OCI-LY1 (cell line): ENCODE measurements around the gene ABLIM2.

Experiments used
- H2AFZ ChIP-seq: fragments of 200-600 bp; sonication (generic), shearing (Covaris generic); 2 replicates; pipeline ENCODE4 v1.6.0; 2014; ENCODE audit warnings: antibody characterized with exemption, mild to moderate bottlenecking, low read length
- H3F3A ChIP-seq: fragments of 200-600 bp; sonication (generic), shearing (Covaris generic); 2 replicates; pipeline ENCODE4 v1.6.0; 2014; ENCODE audit warnings: mild to moderate bottlenecking, antibody characterized with exemption, low read length, moderate library complexity; ENCODE audit not compliant: insufficient read depth
- H3K27ac ChIP-seq: fragments of 200-600 bp; sonication (generic); 2 replicates; pipeline ENCODE4 v1.5.1; 2014; ENCODE audit warnings: low read length, mixed run types, mild to moderate bottlenecking, low read depth; ENCODE audit not compliant: poor library complexity, severe bottlenecking
- H3K27me3 ChIP-seq: fragments of 200-600 bp; sonication (generic); 2 replicates; pipeline ENCODE4 v1.6.0; 2014; ENCODE audit warnings: antibody characterized with exemption, mild to moderate bottlenecking, low read length, moderate library complexity; ENCODE audit not compliant: insufficient read depth
- H3K36me3 ChIP-seq: fragments of 200-600 bp; sonication (generic); 2 replicates; pipeline ENCODE4 v1.6.1; 2014; ENCODE audit warnings: mild to moderate bottlenecking, antibody characterized with exemption, low read length, moderate library complexity, mixed read lengths; ENCODE audit not compliant: insufficient read depth
- H3K4me1 ChIP-seq: fragments of 200-600 bp; sonication (generic); 2 replicates; pipeline ENCODE4 v1.5.1; 2014; ENCODE audit warnings: mild to moderate bottlenecking, low read length, moderate library complexity; ENCODE audit not compliant: insufficient read depth, severe bottlenecking
- H3K4me2 ChIP-seq: fragments of 200-600 bp; sonication (generic), shearing (Covaris generic); 2 replicates; pipeline ENCODE4 v1.6.1; 2014; ENCODE audit warnings: low read length
- H3K4me3 ChIP-seq: fragments of 200-600 bp; sonication (generic); 2 replicates; pipeline ENCODE4 v1.5.1; 2014; ENCODE audit warnings: low read length, low read depth, mild to moderate bottlenecking, mixed read lengths; ENCODE audit not compliant: poor library complexity, severe bottlenecking
- H3K79me2 ChIP-seq: fragments of 200-600 bp; shearing (Covaris generic); 2 replicates; pipeline ENCODE4 v1.6.1; 2016; ENCODE audit warnings: mixed run types, low read length, mixed read lengths; ENCODE audit not compliant: insufficient read depth
- H3K9ac ChIP-seq: fragments of 200-600 bp; sonication (generic), shearing (Covaris generic); 2 replicates; pipeline ENCODE4 v1.6.1; 2014; ENCODE audit warnings: mild to moderate bottlenecking, low read length, mixed read lengths
- H3K9me2 ChIP-seq: fragments of 200-600 bp; sonication (generic), shearing (Covaris generic); 2 replicates; pipeline ENCODE4 v1.6.1; 2014; ENCODE audit warnings: low read depth, mild to moderate bottlenecking, low read length, mixed read lengths
- H3K9me3 ChIP-seq: fragments of 200-600 bp; shearing (Covaris generic); 2 replicates; pipeline ENCODE4 v1.6.1; 2014; ENCODE audit warnings: low read length, mixed read lengths
- H4K20me1 ChIP-seq: fragments of 200-600 bp; sonication (generic), shearing (Covaris generic); 2 replicates; pipeline ENCODE4 v1.6.0; 2016; ENCODE audit warnings: mild to moderate bottlenecking, low read length; ENCODE audit not compliant: insufficient read depth
- EZH2 ChIP-seq: fragments of 200-600 bp; sonication (generic), shearing (Covaris generic); IDR thresholded peaks from 2 replicates; pipeline ENCODE4 v1.8.0; 2017; ENCODE audit warnings: borderline replicate concordance, mixed run types, mild to moderate bottlenecking, antibody characterized with exemption, low read length, moderate library complexity, mixed read lengths
- TF ChIP-seq, protein P1 (sequence below): fragments of 200-600 bp; sonication (generic), shearing (Covaris generic); IDR thresholded peaks from 2 replicates; pipeline ENCODE4 v1.5.1; 2017; ENCODE audit warnings: mild to moderate bottlenecking, antibody characterized with exemption, low read length, moderate library complexity, mixed read lengths

ABLIM2 gene

DNA sequence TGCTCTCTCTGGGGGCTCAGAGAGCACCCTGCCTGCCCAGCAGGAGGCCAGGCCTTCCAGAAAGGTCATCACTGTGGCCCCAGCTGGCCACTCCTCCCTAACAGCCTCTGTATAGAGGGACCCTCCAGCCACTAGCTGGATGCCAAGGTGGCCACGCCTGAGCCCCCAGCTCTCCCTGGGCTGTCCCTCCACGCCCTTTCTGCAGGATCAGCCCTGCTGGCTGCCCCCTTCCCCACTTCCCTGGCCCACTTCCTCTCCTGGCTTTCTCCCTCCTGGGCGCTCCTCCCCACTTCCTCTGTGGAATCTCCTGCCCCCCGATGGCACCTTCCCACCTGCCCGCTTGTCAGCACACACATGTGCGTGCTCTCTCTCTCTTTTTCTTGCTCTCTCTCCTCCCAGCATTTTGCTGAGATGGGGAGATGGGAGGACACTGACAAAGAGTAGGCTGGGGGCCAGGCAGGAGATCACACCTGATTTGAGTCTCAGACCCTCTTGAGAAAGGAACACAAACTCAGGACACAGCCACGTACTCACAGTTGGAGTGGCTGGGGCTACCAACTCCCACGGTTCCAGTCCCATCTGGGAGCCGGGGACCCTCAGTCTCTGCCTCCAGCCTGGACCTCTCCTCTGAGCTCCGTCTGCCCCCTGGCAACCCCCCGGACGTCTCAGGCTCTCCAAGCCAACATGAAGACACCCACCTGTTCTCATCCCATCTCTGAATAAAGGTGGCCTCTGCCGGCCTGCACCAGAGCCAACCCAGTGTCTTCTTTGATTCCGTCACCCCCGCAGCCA is 156.9 kb downstream of the ABLIM2 start:
- no peaks in the 10 kb centered on the region for H3K79me2 ChIP-seq
- H3K9me3 ChIP-seq: no peaks in the 10 kb centered on the region
- no peak overlapping the region for H2AFZ ChIP-seq
- no peaks in the 10 kb centered on the region; the same call in 1 of the 2 replicates for H3K36me3 ChIP-seq
- H3K4me2 ChIP-seq: no peak overlapping the region
- H3K9ac ChIP-seq: no peak overlapping the region
- H3K9me2 ChIP-seq: no peaks in the 10 kb centered on the region
- H3K27ac ChIP-seq: no peak overlapping the region
- no peak overlapping the region for H3K4me3 ChIP-seq
- TF ChIP-seq, protein P1, sequence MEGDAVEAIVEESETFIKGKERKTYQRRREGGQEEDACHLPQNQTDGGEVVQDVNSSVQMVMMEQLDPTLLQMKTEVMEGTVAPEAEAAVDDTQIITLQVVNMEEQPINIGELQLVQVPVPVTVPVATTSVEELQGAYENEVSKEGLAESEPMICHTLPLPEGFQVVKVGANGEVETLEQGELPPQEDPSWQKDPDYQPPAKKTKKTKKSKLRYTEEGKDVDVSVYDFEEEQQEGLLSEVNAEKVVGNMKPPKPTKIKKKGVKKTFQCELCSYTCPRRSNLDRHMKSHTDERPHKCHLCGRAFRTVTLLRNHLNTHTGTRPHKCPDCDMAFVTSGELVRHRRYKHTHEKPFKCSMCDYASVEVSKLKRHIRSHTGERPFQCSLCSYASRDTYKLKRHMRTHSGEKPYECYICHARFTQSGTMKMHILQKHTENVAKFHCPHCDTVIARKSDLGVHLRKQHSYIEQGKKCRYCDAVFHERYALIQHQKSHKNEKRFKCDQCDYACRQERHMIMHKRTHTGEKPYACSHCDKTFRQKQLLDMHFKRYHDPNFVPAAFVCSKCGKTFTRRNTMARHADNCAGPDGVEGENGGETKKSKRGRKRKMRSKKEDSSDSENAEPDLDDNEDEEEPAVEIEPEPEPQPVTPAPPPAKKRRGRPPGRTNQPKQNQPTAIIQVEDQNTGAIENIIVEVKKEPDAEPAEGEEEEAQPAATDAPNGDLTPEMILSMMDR: no peak
- no peaks in the 10 kb centered on the region for H3K27me3 ChIP-seq
- H3F3A ChIP-seq: no peaks in the 10 kb centered on the region
- no peaks in the 10 kb centered on the region for H3K4me1 ChIP-seq
- no peaks in the 10 kb centered on the region for H4K20me1 ChIP-seq

DNA sequence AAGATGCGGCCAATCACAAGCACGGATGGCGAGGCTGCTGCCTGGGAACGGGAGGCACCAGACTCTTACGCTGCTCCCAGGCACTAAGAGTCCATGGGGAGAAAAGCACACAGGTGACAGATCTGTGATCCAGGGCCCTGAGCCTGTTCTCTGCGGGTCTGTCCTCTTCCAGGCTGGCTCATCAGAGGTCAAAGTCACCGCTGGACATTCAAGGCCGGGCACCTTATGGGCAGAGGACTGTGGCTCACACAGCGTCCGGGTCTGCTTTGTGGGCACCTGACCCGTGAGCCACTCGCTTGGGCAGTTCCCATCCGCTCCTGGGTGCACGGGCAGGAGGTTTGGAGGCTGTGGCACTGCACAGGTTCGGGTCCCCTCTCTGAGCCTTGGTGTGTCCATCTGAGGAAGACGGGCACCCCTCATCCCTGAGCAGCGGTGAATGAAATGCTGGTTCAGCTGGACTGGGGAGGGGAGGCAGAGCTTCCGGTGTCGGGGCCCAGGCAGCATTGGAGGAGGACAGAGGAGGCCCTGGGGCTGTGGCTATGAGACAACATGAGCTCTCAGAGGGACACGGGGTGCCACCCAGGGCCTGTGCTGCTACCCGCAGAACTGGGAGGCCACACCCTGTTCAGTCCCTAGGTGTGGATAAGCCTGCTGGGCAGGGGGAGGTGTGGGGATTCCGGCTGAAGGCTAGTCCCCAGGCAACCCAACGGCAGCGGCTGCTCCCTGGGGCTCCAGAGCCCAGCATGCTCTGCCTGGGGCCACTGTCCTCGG is 157.7 kb downstream of the ABLIM2 start:
- Histone ChIP-seq H2AFZ (no peak overlapping the region), H3K36me3 (no peaks in the 10 kb centered on the region; the same call in 1 of the 2 replicates), H3K27me3 (no peaks in the 10 kb centered on the region), H3K9me2 (no peaks in the 10 kb centered on the region), H3K4me1 (no peaks in the 10 kb centered on the region), H3F3A (no peaks in the 10 kb centered on the region), H3K4me3 (no peak overlapping the region), H4K20me1 (no peaks in the 10 kb centered on the region), H3K9me3 (no peaks in the 10 kb centered on the region), H3K9ac (no peak overlapping the region), H3K27ac (no peak overlapping the region), H3K79me2 (no peaks in the 10 kb centered on the region), H3K4me2 (no peak overlapping the region)
- TF ChIP-seq EZH2: no peak
- TF ChIP-seq, protein P1: no peak

DNA sequence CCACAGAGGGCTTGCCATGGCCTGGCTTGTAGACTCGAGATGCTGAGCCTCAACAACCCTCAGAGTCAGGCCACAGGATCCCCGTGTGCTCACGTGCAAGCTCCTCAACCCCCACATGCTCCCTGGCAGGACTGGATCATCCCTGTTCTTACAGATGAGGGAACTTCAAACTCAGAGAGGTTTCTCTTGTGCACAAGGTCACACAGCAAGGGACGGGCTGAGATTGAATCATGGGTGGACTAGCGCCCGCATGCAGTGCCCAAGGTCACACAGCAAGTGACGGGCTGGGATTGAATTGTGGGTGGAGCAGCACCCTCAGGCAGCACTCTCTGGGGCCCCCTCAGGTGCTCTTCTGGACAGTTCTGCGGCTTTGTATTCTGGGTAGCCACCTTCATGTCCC is 158.4 kb downstream of the ABLIM2 start:
- H4K20me1 ChIP-seq: no peaks in the 10 kb centered on the region
- H3K4me2 ChIP-seq: no peak overlapping the region
- no peaks in the 10 kb centered on the region for H3K27me3 ChIP-seq
- no peaks in the 10 kb centered on the region for H3K9me2 ChIP-seq
- no peaks in the 10 kb centered on the region for H3K9me3 ChIP-seq
- no peak overlapping the region for H2AFZ ChIP-seq
- H3K4me3 ChIP-seq: no peak overlapping the region
- H3K36me3 ChIP-seq: no peaks in the 10 kb centered on the region; the same call in 1 of the 2 replicates
- no peaks in the 10 kb centered on the region for H3K4me1 ChIP-seq
- no peaks in the 10 kb centered on the region for H3F3A ChIP-seq
- no peaks in the 10 kb centered on the region for H3K79me2 ChIP-seq
- H3K9ac ChIP-seq: no peak overlapping the region
- TF ChIP-seq, protein P1: no peak
- no peak for TF ChIP-seq EZH2
- H3K27ac ChIP-seq: no peak overlapping the region
